Activated CD8-positive, alpha-beta memory T cell treated with anti-CD3 and anti-CD28 coated beads, Interleukin-2, amount 50 U/mL, for 24 hours (primary cell): ENCODE measurements around the gene ATCAY.

Experiments used
- DNase-seq: peaks from one replicate; pipeline ENCODE4 v3.0.0-alpha.2; 2020; ENCODE audit errors: extremely low read depth

ATCAY gene, protein sequence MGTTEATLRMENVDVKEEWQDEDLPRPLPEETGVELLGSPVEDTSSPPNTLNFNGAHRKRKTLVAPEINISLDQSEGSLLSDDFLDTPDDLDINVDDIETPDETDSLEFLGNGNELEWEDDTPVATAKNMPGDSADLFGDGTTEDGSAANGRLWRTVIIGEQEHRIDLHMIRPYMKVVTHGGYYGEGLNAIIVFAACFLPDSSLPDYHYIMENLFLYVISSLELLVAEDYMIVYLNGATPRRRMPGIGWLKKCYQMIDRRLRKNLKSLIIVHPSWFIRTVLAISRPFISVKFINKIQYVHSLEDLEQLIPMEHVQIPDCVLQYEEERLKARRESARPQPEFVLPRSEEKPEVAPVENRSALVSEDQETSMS

DNA sequence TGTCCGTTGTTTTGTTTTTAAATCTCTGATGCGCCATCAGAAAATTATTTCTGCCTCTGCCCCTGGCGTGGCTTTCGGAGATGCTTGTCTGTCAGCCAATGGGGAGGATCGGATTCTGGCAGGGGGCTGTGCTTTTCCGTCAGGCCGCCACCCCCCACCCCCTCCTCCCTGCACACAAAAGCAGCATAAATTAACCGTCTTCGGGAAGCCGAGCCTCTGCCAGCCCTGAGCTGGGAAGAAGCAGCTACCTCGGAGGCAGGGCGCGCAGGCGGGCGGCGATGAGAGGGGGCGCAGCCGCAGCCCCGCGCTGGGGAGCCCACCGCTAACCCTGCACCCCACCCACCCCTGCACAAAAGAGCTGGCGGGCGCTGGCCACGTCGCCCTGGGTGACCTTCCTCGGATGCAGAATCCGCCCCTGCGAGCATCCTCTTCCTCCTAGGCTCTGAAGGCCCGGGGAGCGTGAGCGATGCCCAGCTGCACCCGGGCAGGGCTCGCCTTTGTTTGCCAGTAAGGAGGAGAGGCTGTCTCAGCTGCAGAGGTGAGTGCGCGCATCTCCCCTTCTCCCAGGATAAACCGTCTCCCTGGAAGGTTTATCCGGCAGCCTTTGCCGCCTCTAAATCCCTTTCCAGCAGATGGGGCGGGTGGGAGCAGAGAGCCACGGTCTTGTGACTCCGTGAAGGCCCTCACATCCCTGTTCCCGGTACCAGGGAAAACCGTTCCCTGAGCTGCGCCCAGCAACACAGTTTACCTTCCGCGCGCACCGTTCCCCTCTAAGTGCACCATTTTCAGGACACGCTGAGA is at the start of gene ATCAY:
Gene ATCAY, plus strand, starts transcription at position 215 of the 801 bp plus-strand sequence. CDS start 5,083 bp downstream, outside the sequence.
- no peak for DNase-seq

DNA sequence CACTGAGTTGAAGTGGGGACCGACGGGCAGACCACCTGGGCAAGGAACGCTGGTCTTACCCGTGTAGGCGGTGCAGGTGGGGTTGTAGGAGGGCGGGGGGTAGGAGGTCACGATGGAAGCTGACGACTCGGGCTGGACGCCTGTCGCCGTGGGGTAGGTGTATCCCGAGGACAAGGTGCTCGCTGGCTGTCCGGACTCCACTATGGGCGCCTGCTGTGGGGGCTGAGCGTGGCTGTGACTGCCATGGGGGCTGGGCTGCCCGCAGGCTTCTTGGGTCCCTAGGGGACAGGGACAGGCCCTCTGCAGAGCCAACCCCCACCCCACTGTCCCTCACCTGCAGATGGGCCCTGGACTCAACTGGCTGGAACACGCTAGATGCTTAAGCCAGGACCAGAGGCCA is 48.9 kb upstream of the ATCAY start:
- DNase-seq, result no peak

DNA sequence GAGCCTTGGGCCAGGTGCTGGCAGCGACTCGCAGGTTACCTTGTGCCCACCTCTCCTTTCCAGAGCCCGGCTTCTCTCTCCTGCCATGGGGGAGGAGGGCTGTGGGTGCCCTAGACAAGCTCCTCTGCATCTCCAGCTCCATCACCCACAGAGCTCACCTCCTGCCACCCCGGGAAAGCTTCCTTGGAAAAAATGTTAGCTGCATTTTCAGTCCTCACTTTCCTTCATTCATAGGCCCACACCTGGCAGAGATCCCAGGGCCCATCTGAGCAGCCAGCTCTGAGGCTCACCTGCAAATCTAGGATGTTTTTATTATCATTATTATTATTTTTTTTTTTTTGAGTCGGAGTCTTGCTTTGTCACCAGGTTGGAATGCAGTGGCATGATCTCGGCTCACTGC is 48.5 kb upstream of the ATCAY start:
- no peak for DNase-seq

DNA sequence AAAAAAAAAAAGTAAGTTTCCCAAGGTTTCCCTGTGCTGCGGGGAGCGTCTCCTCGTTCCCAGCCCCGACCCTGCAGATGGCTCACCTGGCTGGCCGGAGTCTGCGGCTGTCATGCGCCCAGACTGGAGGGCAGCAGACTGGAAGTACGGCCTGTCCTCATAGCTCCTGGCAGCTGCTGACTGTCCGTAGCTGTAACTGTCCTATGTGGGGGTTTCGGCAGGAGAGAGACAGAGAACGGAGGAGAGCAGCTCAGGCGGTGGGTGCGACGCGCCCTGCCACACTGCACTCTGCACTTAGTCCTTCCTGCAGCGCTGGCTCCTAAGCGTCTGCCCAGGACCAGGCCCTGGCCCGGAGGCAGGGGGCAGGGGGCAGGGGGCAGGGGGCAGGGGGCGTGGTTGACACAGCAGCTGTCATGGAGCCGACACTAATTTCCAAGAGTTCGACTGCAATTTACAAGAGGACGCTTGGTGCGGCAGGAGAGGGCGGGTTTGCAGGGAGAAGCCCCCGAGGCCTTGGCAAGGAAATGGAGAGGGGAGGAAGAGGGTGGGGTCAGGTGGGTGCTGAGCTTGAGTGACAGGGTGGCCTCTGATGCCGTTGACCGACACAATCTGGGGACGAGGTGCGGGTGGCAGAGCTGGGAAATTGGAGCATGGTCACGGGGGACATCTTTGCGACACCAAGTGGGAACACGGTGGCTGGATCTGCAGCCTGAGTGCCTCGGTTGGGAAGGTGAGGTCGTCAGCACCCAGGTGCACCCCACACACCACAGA is 46.7 kb upstream of the ATCAY start:
- no peak for DNase-seq

DNA sequence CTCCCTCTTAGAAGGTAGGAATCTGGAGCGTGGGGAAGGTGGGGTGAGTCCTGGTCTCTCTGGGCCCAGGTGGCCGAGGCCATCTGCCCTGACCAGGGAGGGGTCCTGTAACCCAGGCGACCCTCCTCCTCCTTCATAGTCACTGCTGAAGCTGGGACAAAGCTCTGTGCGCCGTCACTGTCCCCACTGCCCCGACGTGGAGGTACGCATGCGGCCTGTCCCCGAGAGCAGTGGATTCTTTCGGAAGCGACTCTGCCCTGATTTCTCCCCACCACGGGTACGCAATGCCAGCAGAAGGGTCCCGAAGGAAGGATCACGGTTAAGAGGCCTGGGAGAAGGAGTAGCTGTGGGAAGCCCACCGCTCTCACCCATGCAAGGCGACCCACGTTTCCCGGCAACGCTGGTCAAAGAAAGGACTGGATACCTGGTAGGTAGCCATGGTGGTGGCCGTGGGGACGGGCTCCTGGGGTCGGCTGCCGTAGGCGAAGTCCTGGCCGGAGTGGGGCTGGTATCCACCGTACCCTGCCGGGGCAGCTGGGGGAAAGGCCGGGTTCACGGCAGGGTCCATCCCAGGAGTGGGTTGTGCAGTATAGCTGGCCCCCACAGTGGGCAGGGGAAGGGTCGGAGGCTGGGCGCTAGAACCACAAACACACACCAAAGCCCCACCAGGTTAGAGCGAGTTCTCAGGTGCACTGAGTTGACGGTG is 46.0 kb upstream of the ATCAY start:
- no peak for DNase-seq

DNA sequence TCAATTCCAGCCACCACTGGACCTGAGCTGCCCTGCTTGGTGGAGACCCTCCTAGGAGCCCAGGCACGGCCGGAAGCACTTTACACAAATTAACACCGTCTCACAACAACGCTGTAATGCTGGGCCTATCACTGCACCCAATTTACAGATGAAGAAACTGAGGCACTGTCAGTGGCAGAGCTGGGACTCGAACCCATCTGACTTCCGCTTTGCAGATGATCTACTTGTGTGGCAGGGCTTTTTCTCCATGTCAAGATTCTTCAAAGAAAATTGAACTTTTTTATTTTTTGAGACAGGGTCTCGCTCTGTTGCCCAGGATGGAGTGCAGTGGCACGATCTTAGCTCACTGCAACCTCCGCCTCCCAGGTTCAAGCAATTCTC is 45.4 kb upstream of the ATCAY start:
- no peak for DNase-seq

DNA sequence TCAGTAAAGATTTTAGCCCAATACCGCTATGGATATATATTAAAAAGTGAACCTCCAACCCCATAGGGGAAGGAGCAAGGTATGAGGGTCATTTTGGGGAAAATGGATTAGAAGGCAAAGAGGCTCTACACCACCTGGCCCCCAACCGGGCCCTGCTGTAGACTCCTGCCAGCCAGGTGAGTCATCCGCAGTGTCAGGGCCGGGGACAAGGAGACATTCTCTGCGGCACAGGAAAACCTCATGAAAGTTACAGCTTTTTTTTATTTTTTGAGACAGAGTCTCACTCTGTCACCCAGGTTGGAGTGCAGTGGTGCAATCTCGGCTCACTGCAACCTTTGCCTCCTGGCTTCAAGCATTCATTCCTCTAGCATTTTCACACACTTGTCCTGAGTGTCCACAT is 43.6 kb upstream of the ATCAY start:
- DNase-seq, result no peak

DNA sequence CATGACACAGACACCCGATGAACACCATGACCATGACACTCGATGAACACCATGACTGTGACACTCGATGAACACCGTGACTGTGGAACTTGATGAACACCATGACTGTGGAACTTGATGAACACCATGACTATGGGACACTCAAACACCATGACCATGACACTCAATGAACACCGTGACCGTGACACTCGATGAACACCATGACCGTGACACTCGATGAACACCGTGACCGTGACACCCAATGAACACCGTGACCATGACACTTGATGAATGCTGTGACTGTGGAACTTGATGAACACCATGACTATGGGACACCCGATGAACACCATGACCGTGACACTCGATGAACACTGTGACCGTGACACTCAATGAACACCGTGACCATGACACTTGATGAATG is 43.2 kb upstream of the ATCAY start:
- no peak for DNase-seq

DNA sequence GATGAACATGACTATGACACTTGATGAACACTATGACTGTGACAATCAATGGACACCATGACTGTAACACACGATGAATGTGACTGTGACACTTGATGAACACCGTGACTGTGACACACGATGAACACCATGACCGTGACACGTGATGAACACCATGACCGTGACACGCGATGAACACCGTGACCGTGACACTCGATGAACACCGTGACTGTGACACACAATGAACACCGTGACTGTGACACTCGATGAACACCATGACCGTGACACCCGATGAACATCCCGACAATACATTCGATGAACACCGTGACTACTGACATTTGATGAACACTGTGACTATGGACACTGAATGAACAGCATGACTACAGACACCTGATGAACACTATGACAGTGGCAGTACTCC is 42.6 kb upstream of the ATCAY start:
- DNase-seq, result no peak

DNA sequence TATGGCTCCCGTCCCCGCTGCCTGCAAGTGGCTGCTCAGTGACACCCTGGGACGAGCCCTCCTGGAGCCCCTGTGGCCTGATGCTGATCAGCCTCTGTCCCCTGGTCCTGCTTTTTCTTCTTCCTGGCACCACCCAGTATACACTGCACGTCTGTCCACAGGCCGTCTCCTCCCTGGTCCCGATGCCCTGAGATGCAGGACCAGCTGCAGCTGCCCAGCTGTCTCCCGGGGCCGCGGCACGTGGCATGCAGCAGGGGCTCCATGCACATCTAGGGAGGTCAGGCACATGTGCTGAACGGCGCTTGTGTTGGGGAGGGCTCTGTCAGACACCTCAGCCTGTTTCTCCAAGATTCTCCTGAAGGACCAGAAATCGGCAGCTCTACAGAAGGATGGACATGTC is 41.8 kb upstream of the ATCAY start:
- no peak for DNase-seq

DNA sequence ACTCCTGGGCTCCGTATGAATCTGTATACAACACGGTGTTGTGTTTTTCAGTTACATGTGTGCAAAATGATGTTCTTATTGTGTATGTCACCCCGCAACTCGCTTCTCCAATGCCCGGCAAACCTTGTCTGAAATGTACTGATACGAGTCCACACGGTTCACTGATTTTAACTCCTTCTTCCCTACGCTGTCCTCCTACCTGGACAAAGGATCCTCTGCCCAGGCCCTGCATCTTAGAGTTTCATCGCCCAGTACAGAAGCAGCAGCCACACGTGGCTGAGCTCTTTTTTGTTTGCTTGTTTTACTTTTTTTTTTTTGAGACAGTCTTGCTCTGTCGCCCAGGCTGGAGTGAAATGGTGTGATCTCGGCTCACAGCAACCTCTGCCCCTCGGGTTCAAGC is 40.5 kb upstream of the ATCAY start:
- no peak for DNase-seq

DNA sequence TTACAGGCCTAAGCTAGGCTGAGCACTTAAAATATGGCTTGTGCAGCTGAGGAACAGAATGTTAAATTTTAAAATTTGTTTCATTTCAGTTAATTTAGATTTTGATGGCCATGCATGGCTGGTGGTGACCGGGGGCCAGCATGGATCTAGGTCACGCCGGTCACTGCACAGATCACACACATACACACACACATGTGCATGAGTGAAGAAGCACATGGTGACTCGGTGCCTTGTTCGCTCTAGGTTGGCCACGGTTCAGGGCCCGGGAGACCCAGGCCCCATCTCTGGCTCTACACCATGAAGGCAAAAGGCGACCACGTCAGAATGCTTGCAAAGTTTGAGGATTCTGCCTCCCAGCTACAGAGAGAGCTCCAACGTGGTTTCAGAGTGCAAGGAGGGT is 39.7 kb upstream of the ATCAY start:
- DNase-seq, result no peak

DNA sequence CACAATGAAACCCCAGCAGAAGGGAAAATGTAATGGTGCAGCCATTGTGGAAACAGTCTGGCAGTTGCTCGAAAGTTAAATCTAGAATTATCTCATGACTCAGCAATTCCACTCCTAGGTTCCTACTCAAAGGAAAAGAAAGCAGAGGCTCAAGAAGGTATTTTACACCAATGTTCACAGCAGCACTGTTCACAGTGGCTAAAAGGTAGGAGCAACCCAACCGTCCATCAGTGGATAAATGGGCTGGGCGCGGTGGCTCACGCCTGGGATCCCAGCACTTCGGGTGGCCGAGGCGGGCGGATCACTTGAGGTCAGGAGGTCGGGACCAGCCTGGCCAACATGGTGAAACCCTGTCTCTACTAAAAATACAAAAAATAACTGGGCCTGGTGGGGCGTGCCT is 37.5 kb upstream of the ATCAY start:
- DNase-seq, result no peak

DNA sequence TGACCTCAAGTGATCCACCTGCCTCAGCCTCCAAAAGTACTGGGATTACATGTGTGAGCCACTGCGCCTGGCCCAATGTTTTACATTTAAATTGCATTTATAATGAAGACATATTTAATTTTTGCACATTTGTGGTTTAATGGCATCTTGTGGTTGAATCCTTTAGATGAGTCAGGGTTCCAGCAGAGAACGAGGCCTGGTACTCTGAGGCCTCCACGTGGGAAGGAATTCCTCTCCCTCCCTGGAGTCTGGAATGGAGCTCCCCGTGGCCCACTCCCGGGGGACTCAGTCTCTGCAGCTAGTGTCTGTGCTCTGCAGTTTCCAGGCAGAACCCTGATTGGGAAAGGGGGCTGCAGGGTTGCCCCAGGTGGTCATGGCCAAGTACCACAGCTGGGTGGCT is 35.9 kb upstream of the ATCAY start:
- no peak for DNase-seq

DNA sequence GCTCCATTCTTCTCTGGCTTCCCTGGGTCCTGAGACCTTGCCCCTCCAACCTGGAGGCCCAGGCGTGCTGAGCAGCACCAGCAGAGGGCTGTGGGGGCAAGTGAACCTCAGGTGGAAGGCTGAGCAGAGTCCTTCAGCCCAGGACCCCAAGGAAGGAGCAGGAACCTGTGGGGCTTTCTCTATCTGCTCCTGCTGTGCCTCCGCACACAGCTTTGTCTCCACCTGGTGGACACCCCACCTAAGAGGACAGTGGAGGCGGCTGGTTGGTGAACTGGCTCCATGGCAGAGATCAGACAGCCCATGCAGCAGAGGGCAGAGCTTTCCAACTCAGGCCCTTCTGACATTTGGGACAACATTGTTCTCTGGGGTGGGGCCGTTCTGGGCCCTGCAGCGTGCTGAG is 31.4 kb upstream of the ATCAY start:
- DNase-seq, result no peak

DNA sequence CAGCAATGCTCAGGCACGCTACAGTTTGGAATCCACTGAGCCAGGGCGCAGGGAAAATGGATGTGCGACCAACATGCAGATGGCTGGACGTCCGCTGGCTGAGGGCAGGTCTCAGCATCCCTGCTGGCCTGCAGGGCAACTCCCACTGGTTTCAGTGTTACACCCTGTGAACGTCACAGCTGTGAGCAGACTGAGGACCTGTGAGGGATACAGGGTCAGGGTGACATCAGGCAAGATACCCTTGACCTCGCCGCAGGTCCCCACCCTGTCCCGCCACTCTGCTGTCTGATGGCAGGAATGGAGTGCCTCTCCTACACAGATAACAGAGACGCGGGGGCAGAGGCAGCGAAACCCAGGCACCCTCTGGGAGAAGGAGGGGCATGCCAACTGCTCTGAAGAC is 30.7 kb upstream of the ATCAY start:
- no peak for DNase-seq

DNA sequence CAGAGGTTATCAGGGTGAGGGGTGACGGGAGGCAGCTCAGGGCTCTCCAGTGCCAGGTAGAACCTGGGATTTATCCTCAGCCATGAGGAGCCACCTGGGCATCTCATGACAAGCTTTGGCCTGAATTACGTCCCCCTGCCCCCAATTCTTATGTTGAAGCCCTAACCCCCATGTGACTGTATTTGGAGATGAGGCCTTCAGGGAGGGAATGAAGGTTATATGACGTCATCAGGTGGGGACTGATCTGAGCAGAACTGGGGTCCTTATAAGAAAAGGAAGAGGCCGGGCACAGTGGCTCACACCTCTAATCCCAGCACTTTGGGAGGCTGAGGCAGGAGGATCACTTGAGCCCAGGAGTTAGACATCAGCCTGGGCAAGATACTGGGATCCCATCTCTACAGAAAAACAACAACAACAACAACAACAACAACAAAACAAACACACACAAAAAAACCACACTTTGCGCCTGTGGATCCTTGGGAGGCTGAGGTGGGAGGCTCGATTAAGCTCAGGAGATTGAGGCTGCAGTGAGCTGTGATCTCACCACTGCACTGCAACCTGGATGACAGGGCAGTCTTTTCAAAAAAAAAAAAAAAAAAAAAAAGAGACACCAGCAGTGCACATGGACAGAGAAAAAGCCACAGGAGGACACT is 30.0 kb upstream of the ATCAY start:
- no peak for DNase-seq

DNA sequence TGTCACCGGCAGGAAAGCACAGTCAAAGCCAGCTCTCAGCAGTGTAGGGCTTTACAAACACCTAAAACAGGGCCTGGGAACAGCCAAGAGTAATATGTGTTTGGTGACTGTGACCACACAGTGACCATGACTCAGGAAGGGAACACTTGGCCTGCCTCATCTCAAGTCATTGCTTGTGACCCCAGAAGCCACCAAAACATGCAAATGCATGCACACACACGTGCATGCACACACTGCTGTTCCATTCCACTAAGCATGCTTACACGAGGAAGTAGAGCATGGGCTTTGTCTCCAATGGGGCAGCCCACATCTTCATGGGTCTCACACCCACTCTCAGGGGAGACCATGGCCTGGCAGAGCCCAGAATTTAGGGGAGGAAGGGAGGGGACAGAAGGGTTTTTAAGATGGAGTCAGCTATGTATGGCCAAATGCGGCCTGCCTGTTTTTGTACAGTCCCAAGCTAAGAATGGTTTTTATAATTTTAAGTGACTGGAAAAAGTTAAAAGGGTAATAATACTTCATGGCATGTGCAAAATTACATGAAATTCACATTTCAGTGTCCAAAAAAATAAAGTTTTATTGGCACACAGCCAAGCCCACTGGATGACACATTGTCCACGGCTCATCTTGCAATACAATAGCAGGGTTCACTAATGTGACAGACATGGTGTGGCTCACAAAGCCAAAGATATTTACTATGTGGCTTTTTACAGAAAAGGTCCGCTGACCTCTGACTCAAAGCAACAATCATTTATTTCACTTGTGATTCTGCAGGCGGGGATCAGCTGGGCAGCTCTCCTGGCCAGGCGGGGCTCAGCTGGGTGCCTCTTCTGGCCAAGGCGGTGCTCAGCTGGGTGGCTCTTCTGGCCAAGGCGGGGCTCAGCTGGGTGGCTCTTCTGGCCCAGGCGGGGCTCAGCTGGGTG is 29.0 kb upstream of the ATCAY start:
- no peak for DNase-seq

DNA sequence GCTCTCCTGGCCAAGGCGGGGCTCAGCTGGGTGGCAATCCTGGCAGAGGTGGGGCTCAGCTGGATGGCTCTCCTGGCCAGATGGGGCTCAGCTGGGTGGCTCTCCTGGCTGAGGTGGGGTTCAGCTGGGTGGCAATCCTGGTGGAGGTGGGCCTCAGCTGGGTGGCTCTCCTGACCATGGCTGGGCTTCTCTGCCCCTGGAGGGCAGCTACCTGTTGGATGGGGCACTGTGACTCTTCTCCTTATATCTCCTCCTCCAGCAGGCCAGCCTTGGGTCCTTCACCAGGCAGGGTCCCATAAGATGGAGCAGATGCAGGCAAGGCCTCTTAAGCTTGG is 28.3 kb upstream of the ATCAY start:
- DNase-seq, result no peak

DNA sequence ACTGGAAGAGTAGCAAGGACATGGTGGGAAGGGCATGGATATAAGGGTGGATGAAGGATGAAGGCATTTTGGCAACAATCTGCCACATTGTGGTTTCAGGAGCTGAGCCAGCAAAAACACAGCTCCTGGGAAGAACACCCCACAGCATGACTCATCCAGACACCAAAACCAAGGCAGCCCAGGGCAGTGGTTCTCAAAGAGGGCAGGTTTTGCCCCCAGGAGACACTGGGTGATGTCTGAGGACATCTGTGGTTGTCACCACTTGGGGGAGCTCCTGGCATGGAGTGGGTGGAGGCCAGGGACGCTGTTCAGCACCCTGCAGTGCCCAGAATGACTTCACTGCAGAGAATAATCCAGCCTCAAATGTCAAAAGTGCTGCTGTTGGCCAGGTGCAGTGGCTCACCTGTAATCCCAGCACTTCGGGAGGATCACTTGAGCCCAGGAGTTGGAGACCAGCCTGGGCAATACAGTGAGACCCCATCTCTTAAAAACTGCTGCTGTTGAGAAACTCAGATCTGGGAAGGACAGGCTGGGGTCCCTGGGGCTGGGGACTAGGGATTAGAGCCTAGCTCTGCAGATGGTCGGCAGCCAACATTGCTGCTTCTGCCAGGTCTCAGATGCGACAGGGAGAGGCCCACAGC is 27.8 kb upstream of the ATCAY start:
- DNase-seq, result no peak
